Smooth muscle cell (in vitro differentiated cells): ENCODE measurements around the gene FAM237A. TPM values are rescaled to one million over a fixed set of nuclear protein-coding genes. Genes with fewer than 3 reads are reported as not detected.
A peak's percentile ranks its signal among the peaks of the same experiment; 100 is the strongest.

Source experiments
- DNase-seq: peaks from one replicate; lab custom pipeline; 2025; ENCODE audit not compliant: unreplicated experiment; lab: John Stamatoyannopoulos, UW
- H2AFZ ChIP-seq: fragments of 200-600 bp; sonication (generic); 2 replicates; pipeline ENCODE4 v1.6.0; 2016; ENCODE audit warnings: antibody characterized with exemption, low read depth, mild to moderate bottlenecking
- H3F3A ChIP-seq: fragments of 200-600 bp; sonication (generic); 2 replicates; pipeline ENCODE4 v1.6.0; 2017; ENCODE audit warnings: antibody characterized with exemption, low read depth
- H3K27ac ChIP-seq: fragments of 200-600 bp; sonication (generic); 2 replicates; pipeline ENCODE4 v1.5.1; 2016; ENCODE audit warnings: low read depth, mild to moderate bottlenecking
- H3K27me3 ChIP-seq: fragments of 200-600 bp; sonication (generic); 2 replicates; pipeline ENCODE4 v1.6.1; 2016; ENCODE audit warnings: low read depth, mild to moderate bottlenecking
- H3K36me3 ChIP-seq: fragments of 200-600 bp; sonication (generic); 2 replicates; pipeline ENCODE4 v1.5.1; 2016; ENCODE audit warnings: low read depth
- H3K4me1 ChIP-seq: fragments of 200-600 bp; sonication (generic); 2 replicates; pipeline ENCODE4 v1.5.1; 2016; ENCODE audit warnings: low read depth
- H3K4me2 ChIP-seq: fragments of 200-600 bp; sonication (generic); 2 replicates; pipeline ENCODE4 v1.6.0; 2016; ENCODE audit warnings: mild to moderate bottlenecking
- H3K4me3 ChIP-seq: fragments of 200-600 bp; sonication (generic); 2 replicates; pipeline ENCODE4 v1.5.1; 2016; ENCODE audit warnings: mild to moderate bottlenecking
- H3K79me2 ChIP-seq: fragments of 200-600 bp; sonication (generic); 2 replicates; pipeline ENCODE4 v1.6.0; 2016; ENCODE audit warnings: low read depth, mild to moderate bottlenecking
- H3K9ac ChIP-seq: fragments of 200-600 bp; sonication (generic); 2 replicates; pipeline ENCODE4 v1.6.0; 2016; ENCODE audit warnings: low read depth
- H3K9me3 ChIP-seq: fragments of 200-600 bp; sonication (generic); replicated peaks from 2 replicates; pipeline ENCODE4 v1.5.1; 2016; ENCODE audit warnings: low read depth
- H4K20me1 ChIP-seq: fragments of 200-600 bp; sonication (generic); 2 replicates; pipeline ENCODE4 v1.6.0; 2016; ENCODE audit warnings: low read depth
- WGBS: methylation state at CpG from one replicate; pipeline ENCODE4 v1.1.7; 2016; ENCODE audit warnings: low lambda C conversion rate; 5-methylcytosine and 5-hydroxymethylcytosine counted together
- polyA plus RNA-seq: library from polyadenylated mRNA; unstranded; fragments of >200 nt; fragmentation: Nextera tagmentation; extraction: Ambion mirVana; gene quantifications from 2 replicates; pipeline ENCODE4 v1.2.1, GENCODE V29; 2016
- total RNA-seq: library from RNA; depleted of rRNA; stranded (reverse); fragments of >200 nt; gene quantifications from 2 replicates; pipeline ENCODE4 v1.2.3, GENCODE V29; 2014
- TF ChIP-seq, protein P1 (sequence below): fragments of 200-600 bp; sonication (generic); IDR thresholded peaks from 2 replicates; pipeline ENCODE4 v1.5.1; 2017; ENCODE audit warnings: borderline replicate concordance, mild to moderate bottlenecking, antibody characterized with exemption; ENCODE audit not compliant: insufficient read depth, poor library complexity, severe bottlenecking

The FAM237A gene
- total RNA-seq (not detected in 2 replicates), polyA plus RNA-seq (not detected in 2 replicates)

DNA sequence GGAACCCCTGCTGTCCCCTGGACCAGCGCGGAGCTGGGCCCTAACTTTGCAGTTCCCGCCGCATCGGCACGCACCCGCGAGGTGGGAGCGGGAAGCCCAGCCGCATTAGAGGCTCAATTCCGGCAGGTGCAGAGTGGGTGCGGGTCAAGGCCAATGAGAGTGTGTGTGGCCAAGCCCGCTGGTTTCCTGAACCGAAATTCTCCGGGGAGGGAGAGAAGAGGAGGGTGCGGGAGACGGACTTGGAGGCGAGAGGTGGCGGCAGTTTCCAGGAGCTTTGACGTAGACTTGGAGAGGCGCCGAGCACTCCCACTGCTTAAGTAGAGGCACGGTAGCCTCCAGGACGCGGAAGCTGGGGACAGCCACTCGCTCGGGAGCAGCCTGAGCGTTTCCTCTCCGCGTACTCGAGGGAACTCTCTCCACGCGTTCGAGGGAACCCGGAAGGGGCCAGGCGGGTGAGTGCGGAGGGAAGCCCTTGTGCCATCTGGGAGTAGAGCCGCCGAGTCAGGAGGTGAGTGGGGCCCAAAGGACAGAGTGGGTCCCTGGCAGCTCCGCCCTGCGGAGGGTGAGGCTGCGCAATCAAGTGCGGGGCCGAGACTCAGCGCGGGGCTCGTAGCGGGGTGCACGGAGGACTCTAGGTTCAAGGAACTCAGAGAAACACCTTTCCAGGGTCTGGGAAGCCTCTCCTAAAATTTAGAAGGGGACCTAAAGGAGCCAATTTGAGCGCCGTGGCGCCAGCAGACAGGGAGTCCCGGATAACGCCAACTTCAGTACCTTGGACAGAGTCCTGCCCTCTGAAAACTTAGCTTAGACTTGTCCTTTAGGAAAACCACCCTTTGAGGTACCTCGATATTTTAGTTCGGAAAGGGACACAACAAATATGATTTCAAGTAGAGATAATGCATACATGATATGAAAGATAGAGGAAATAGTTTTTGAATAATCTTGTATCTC, at the start of gene FAM237A:
Gene FAM237A (plus strand): TSS at position 413 of the 951 bp plus-strand sequence. CDS start 1,750 bp downstream, outside the sequence.
- H3K4me3 ChIP-seq: no peak within 1 kb of the TSS
- H3K79me2 ChIP-seq: no peaks in the 10 kb centered on the region
- H3K27ac ChIP-seq: no peak within 1 kb of the TSS
- no peak within 1 kb of the TSS for H2AFZ ChIP-seq
- 5% methylated on average over 55 of the region's 56 CpGs for WGBS
- no peak within 1 kb of the TSS for H3K9ac ChIP-seq
- H4K20me1 ChIP-seq: no peaks in the 10 kb centered on the region
- peak within 1 kb of the TSS; percentile 41 for H3K4me2 ChIP-seq
- H3F3A ChIP-seq: no peaks in the 10 kb centered on the region
- TF ChIP-seq, protein P1, sequence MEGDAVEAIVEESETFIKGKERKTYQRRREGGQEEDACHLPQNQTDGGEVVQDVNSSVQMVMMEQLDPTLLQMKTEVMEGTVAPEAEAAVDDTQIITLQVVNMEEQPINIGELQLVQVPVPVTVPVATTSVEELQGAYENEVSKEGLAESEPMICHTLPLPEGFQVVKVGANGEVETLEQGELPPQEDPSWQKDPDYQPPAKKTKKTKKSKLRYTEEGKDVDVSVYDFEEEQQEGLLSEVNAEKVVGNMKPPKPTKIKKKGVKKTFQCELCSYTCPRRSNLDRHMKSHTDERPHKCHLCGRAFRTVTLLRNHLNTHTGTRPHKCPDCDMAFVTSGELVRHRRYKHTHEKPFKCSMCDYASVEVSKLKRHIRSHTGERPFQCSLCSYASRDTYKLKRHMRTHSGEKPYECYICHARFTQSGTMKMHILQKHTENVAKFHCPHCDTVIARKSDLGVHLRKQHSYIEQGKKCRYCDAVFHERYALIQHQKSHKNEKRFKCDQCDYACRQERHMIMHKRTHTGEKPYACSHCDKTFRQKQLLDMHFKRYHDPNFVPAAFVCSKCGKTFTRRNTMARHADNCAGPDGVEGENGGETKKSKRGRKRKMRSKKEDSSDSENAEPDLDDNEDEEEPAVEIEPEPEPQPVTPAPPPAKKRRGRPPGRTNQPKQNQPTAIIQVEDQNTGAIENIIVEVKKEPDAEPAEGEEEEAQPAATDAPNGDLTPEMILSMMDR: no peak
- DNase-seq: peak; percentile 3
- H3K4me1 ChIP-seq: peaks cover 3% of the 10 kb centered on the region
- H3K27me3 ChIP-seq: peaks cover 26% of the 10 kb centered on the region
- H3K9me3 ChIP-seq: no peaks in the 10 kb centered on the region
- H3K36me3 ChIP-seq: no peaks in the 10 kb centered on the region

DNA sequence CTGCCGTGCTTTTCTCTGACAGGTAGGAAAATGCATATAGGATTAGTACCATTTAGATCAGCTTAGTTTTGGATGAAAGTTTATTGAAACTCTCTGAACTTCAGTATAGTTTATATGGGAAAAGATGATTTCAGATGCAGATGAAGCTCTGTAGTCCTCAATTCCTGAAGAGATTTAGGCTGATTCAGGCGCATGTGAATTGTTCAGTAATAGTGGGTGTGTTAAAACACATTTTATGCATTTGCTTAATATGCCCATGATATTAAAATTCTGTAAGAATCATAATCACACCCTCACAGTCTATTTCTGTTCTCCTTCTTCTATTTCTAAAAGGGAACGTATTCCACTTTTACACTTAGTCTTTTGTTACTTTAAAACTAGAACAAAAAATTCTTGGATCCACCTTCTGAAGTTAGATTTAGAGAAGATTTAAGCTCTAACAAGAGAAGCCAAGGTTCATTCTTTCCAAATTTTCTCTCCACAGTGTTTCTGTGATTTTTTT, 44.5 kb upstream of the FAM237A start:
- H3K27ac ChIP-seq: no peak overlapping the region
- H4K20me1 ChIP-seq: no peaks in the 10 kb centered on the region
- H3K4me1 ChIP-seq: no peaks in the 10 kb centered on the region
- no peaks in the 10 kb centered on the region for H3K36me3 ChIP-seq
- H3K9me3 ChIP-seq: no peaks in the 10 kb centered on the region
- H3F3A ChIP-seq: no peaks in the 10 kb centered on the region
- 97% methylated on average over 3 of the region's 3 CpGs for WGBS
- no peak overlapping the region for H2AFZ ChIP-seq
- no peak overlapping the region for H3K9ac ChIP-seq
- TF ChIP-seq, protein P1: no peak
- no peak overlapping the region for H3K4me3 ChIP-seq
- H3K27me3 ChIP-seq: no peaks in the 10 kb centered on the region
- H3K4me2 ChIP-seq: no peak overlapping the region
- H3K79me2 ChIP-seq: no peaks in the 10 kb centered on the region
- no peak for DNase-seq

DNA sequence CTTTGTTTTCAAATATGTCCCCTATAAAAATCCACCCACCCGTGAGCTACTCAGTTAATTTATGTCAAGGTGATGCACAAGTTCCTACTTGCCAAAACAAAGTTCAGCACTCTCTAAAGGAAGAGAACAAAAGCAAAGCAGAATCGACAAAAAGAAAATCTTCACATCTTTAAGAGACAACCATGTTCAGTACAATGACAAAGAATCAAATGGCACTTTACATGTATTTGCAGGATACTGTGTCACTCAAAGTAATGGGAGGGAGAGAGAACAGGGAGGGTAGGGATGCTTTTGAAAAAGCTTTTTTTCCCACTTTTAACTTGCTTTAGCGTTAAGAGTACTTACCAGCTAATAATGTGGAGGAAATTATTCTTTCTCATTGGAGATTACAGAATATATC, 39.0 kb upstream of the FAM237A start:
- Histone ChIP-seq H2AFZ (no peak overlapping the region), H3F3A (no peaks in the 10 kb centered on the region), H3K4me2 (no peak overlapping the region), H3K36me3 (no peaks in the 10 kb centered on the region), H3K4me3 (no peak overlapping the region), H3K9ac (no peak overlapping the region), H3K27ac (no peak overlapping the region), H3K4me1 (no peaks in the 10 kb centered on the region), H3K9me3 (no peaks in the 10 kb centered on the region), H3K27me3 (no peaks in the 10 kb centered on the region), H3K79me2 (no peaks in the 10 kb centered on the region), H4K20me1 (no peaks in the 10 kb centered on the region)
- WGBS: 83% methylated on average over 3 of the region's 3 CpGs
- TF ChIP-seq, protein P1: no peak
- DNase-seq: no peak
